HepG2 (cell line): ENCODE results near the gene AFF2. TPM values are rescaled to one million over a fixed set of nuclear protein-coding genes. Genes with fewer than 3 reads are reported as not detected.
A peak's percentile ranks its signal among the peaks of the same experiment; 100 is the strongest.

ENCODE experiments used
- ATAC-seq: fragments of 200-7000 bp; cut with Tn5 transposase; 3 replicates; pipeline ENCODE4 v1.9.1; 2020; ENCODE audit warnings: mild to moderate bottlenecking, moderate library complexity
- Bru-seq: library from RNA; stranded (reverse); fragments of 400-500 nt; gene quantifications from one replicate; lab custom pipeline; 2021; lab: Mats Ljungman, UMichigan
- BruChase-seq, 2 experiments: library from RNA; stranded (reverse); fragments of 400-500 nt; gene quantifications; one replicate each; lab custom pipeline; 2021; lab: Mats Ljungman, UMichigan
- BruUV-seq: library from RNA; stranded (reverse); fragments of 400-500 nt; replicated peaks from 2 replicates; lab custom pipeline; 2021; lab: Mats Ljungman, UMichigan
- CTCF ChIA-PET: fragments of 300-600 bp; formaldehyde crosslinking; extraction: SDS; loops from one replicate; lab custom pipeline; 2021; ENCODE audit warnings: low total read pairs, inconsistent platforms, low intra/inter-chr PET ratio; lab: Yijun Ruan, JAX
- POLR2A ChIA-PET: fragments of 350-600 bp; sonication (Branson Sonifier 250); formaldehyde crosslinking; loops from one replicate; lab custom pipeline; 2020; ENCODE audit warnings: antibody characterized with exemption, inconsistent platforms; lab: Yijun Ruan, JAX
- DNase-seq: peaks from one replicate; pipeline ENCODE4 v3.0.0-alpha.2; 2015; ENCODE audit warnings: low spot score
- FAIRE-seq: peaks from 3 replicates; lab custom pipeline; 2011; peaks lifted over from hg19 to GRCh38; lab: Jason Lieb, UNC
- H2AFZ ChIP-seq: one replicate; pipeline ENCODE4 v1.6.1; 2011; ENCODE audit warnings: low read length, inconsistent platforms
- H3K27ac ChIP-seq: fragments of 300-600 bp; 3 replicates; pipeline ENCODE4 v1.8.0; 2011; ENCODE audit warnings: mixed run types, mild to moderate bottlenecking, mixed read lengths, low read length, inconsistent platforms; ENCODE audit not compliant: insufficient read depth; ENCODE audit errors: extremely low read length
- H3K27me3 ChIP-seq, 2 experiments: fragments of 200-600 bp in 1 of 2; 2 replicates in 1 of 2; 3 replicates in 1 of 2; pipeline versions ENCODE4 v1.6.0 to v1.8.0; 2011; ENCODE audit warnings: low read length in 2 of 2, mild to moderate bottlenecking in 2 of 2, moderate library complexity in 2 of 2, inconsistent platforms in 1 of 2; ENCODE audit not compliant: insufficient read depth in 2 of 2, control insufficient read depth in 1 of 2
- H3K36me3 ChIP-seq, 2 experiments: fragments of 200-600 bp in 1 of 2; replicated peaks in 1 of 2; 2 replicates in 1 of 2; 3 replicates in 1 of 2; pipeline versions ENCODE4 v1.5.1 to v1.8.0; 2011; ENCODE audit warnings: low read length in 2 of 2, inconsistent platforms in 1 of 2; ENCODE audit not compliant: insufficient read depth in 2 of 2, control insufficient read depth in 1 of 2
- H3K4me1 ChIP-seq: 2 replicates; pipeline ENCODE4 v1.5.1; 2012; ENCODE audit warnings: low read length, inconsistent platforms; ENCODE audit not compliant: insufficient read depth
- H3K4me2 ChIP-seq: 2 replicates; pipeline ENCODE4 v1.6.0; 2011; ENCODE audit warnings: low read depth, low read length, inconsistent platforms
- H3K4me3 ChIP-seq, 3 experiments: fragments of 200-600 bp in 1 of 3; sonication (generic), shearing (Covaris generic) in 1 of 3; replicated peaks in 1 of 3; 2 replicates each; pipeline ENCODE4 v1.5.1; 2011 to 2016; ENCODE audit warnings: low read length in 3 of 3, inconsistent platforms in 2 of 3, low read depth in 2 of 3, mild to moderate bottlenecking in 2 of 3, control low read depth in 1 of 3, mixed read lengths in 1 of 3; ENCODE audit not compliant: insufficient read depth in 1 of 3
- H3K79me2 ChIP-seq: one replicate; pipeline ENCODE4 v1.6.1; 2011; ENCODE audit warnings: low read length, inconsistent platforms; ENCODE audit not compliant: insufficient read depth
- H3K9ac ChIP-seq: 2 replicates; pipeline ENCODE4 v1.6.0; 2011; ENCODE audit warnings: mild to moderate bottlenecking, low read depth, low read length, inconsistent platforms; ENCODE audit not compliant: insufficient read depth
- H3K9me3 ChIP-seq: 2 replicates; pipeline ENCODE4 v1.5.1; 2012; ENCODE audit warnings: mild to moderate bottlenecking, low read length
- H4K20me1 ChIP-seq: 2 replicates; pipeline ENCODE4 v1.6.0; 2011; ENCODE audit warnings: inconsistent platforms, mild to moderate bottlenecking, low read length, moderate library complexity; ENCODE audit not compliant: insufficient read depth
- CHCHD3 ChIP-seq: sonication (generic); formaldehyde crosslinking; IDR thresholded peaks from 2 replicates; pipeline ENCODE4 v1.8.0; 2022; ENCODE audit warnings: mild to moderate bottlenecking, missing genetic modification reagents, moderate library complexity
- CHD4 ChIP-seq: fragments of 200-600 bp; sonication (generic); IDR thresholded peaks from 2 replicates; pipeline ENCODE4 v1.7.0; 2017; ENCODE audit warnings: mild to moderate bottlenecking, low read length, borderline replicate concordance
- FOSL2 ChIP-seq: sonication (generic); formaldehyde crosslinking; IDR thresholded peaks from 2 replicates; pipeline ENCODE4 v1.4.0; 2020; ENCODE audit warnings: missing genetic modification reagents
- HDAC2 ChIP-seq: sonication (generic); formaldehyde crosslinking; IDR thresholded peaks from 2 replicates; pipeline ENCODE4 v1.4.0; 2020; ENCODE audit warnings: missing genetic modification reagents
- MXD4 ChIP-seq: IDR thresholded peaks from 2 replicates; pipeline ENCODE4 v1.6.1; 2016; ENCODE audit warnings: mild to moderate bottlenecking, missing biosample characterization, missing genetic modification reagents
- RFX5 ChIP-seq: IDR thresholded peaks from 2 replicates; pipeline ENCODE4 v1.6.1; 2011; ENCODE audit warnings: low read depth, low read length, improper control_type of control experiment
- SP4 ChIP-seq: sonication (generic); formaldehyde crosslinking; IDR thresholded peaks from 2 replicates; pipeline ENCODE4 v1.8.1; 2023; ENCODE audit warnings: mild to moderate bottlenecking, missing genetic modification reagents
- TBX3 ChIP-seq: fragments of 450-650 bp; IDR thresholded peaks from 2 replicates; pipeline ENCODE4 v1.6.1; 2017; ENCODE audit warnings: antibody characterized with exemption, mild to moderate bottlenecking, inconsistent platforms, borderline replicate concordance
- TMF1 ChIP-seq: sonication (generic); formaldehyde crosslinking; IDR thresholded peaks from 2 replicates; pipeline ENCODE4 v1.8.1; 2022; ENCODE audit warnings: low read depth, missing genetic modification reagents
- ZNF737 ChIP-seq: sonication (generic); formaldehyde crosslinking; IDR thresholded peaks from 2 replicates; pipeline ENCODE4 v1.5.0; 2020; ENCODE audit warnings: missing genetic modification reagents, mild to moderate bottlenecking, borderline replicate concordance
- ZSCAN25 ChIP-seq: sonication (generic); formaldehyde crosslinking; IDR thresholded peaks from 2 replicates; pipeline ENCODE4 v1.8.0; 2022; ENCODE audit warnings: mild to moderate bottlenecking, missing genetic modification reagents
- WGBS: methylation state at CpG from one replicate; pipeline ENCODE4 v1.1.6; 2017; ENCODE audit warnings: low lambda C conversion rate; 5-methylcytosine and 5-hydroxymethylcytosine counted together
- in situ Hi-C: cut with HindIII; loops from 2 replicates; pipeline ENCODE4 v1.10.0; 2017; ENCODE audit warnings: low pct_unique_long_range_greater_than_20kb; ENCODE audit not compliant: extremely low pct_ligation_motif_present
- intact Hi-C: fragments of 100-400 bp; cut with micrococcal nuclease; formaldehyde crosslinking; loops from one replicate; pipeline ENCODE4 v1.10.0; 2022; ENCODE audit not compliant: unreplicated experiment
- long read RNA-seq, 2 experiments: library from RNA in 1 of 2; library from polyadenylated mRNA in 1 of 2; stranded (forward) in 1 of 2; unstranded in 1 of 2; transcript quantifications; one replicate each; pipeline ENCODE4 v2.0.0, GENCODE V29; 2019 to 2022
- polyA minus RNA-seq, 3 experiments: library from RNA; depleted of rRNA, polyadenylated mRNA; stranded (reverse); fragments of >200 nt; gene quantifications; 2 replicates each; pipeline ENCODE4 v1.2.3, GENCODE V29; 2011; ENCODE audit warnings: low replicate concordance in 1 of 3
- polyA plus RNA-seq, 8 experiments: library from polyadenylated mRNA; depleted of rRNA in 3 of 8; stranded (reverse) in 7 of 8; unstranded in 1 of 8; fragments of >200 nt; fragmentation: Illumina TruSeq in 4 of 8; extraction: Trizol in 4 of 8; gene quantifications; 2 replicates each; pipeline versions ENCODE4 v1.2.1 to v1.2.3, GENCODE V29; 2011 to 2016; ENCODE audit warnings: low read depth in 4 of 8, missing spikeins in 1 of 8, mixed read lengths in 1 of 8; ENCODE audit not compliant: insufficient read depth in 1 of 8
- total RNA-seq, 5 experiments: library from RNA; depleted of rRNA; stranded (reverse); fragments of >200 nt; fragmentation: Illumina TruSeq; extraction: Trizol; gene quantifications; 2 replicates each; pipeline ENCODE4 v1.2.3, GENCODE V29; 2016; ENCODE audit warnings: low read depth in 1 of 5
- TF ChIP-seq, protein P1 (sequence below): sonication (generic); formaldehyde crosslinking; IDR thresholded peaks from 2 replicates; pipeline ENCODE4 v1.5.0; 2020; ENCODE audit warnings: mild to moderate bottlenecking, missing genetic modification reagents
- TF ChIP-seq, protein P2 (sequence below): sonication (generic); formaldehyde crosslinking; IDR thresholded peaks from 2 replicates; pipeline ENCODE4 v1.8.1; 2023; ENCODE audit warnings: mild to moderate bottlenecking, missing genetic modification reagents, borderline replicate concordance
- TF ChIP-seq, protein P3 (sequence below): sonication (generic); formaldehyde crosslinking; IDR thresholded peaks from 2 replicates; pipeline ENCODE4 v1.4.0; 2020; ENCODE audit warnings: mild to moderate bottlenecking, missing genetic modification reagents

AFF2 gene
- total RNA-seq (2016; rRNA removed; fragmentation: Illumina TruSeq; extraction: Trizol): not detected in 2 replicates
- total RNA-seq (2016; cell fraction: cytosol; rRNA removed; fragmentation: Illumina TruSeq; extraction: Trizol; ENCODE audit: low read depth): 0.18 TPM in 1 of 2 replicates, not detected in the other
- total RNA-seq (2016; cell fraction: insoluble cytoplasmic fraction; rRNA removed; fragmentation: Illumina TruSeq; extraction: Trizol): not detected in 2 replicates
- not detected in 2 replicates for total RNA-seq (2016; cell fraction: membrane; rRNA removed; fragmentation: Illumina TruSeq; extraction: Trizol)
- not detected in 2 replicates for total RNA-seq (2016; cell fraction: nucleus; rRNA removed; fragmentation: Illumina TruSeq; extraction: Trizol)
- not detected in 2 replicates for polyA plus RNA-seq (2011; rRNA removed)
- polyA plus RNA-seq (2011; cell fraction: cytosol; rRNA removed): not detected in 2 replicates
- not detected in 2 replicates for polyA plus RNA-seq (2011; cell fraction: nucleus; rRNA removed)
- not detected in 2 replicates for polyA plus RNA-seq (2012)
- polyA plus RNA-seq (2016; cell fraction: cytosol; fragmentation: Illumina TruSeq; extraction: Trizol; ENCODE audit: low read depth): not detected in 2 replicates
- not detected in 2 replicates for polyA plus RNA-seq (2016; cell fraction: insoluble cytoplasmic fraction; fragmentation: Illumina TruSeq; extraction: Trizol; ENCODE audit: low read depth)
- not detected in 2 replicates for polyA plus RNA-seq (2016; cell fraction: membrane; fragmentation: Illumina TruSeq; extraction: Trizol; ENCODE audit: low read depth)
- polyA plus RNA-seq (2016; cell fraction: nucleus; fragmentation: Illumina TruSeq; extraction: Trizol; ENCODE audit: insufficient read depth, low read depth): not detected in 2 replicates
- not detected in 2 replicates for polyA minus RNA-seq (2011; rRNA and poly(A)+ RNA removed; ENCODE audit: low replicate concordance)
- not detected in 2 replicates for polyA minus RNA-seq (2011; cell fraction: cytosol; rRNA and poly(A)+ RNA removed)
- not detected in 2 replicates for polyA minus RNA-seq (2011; cell fraction: nucleus; rRNA and poly(A)+ RNA removed)
- Bru-seq, nascent RNA: percentile 3 among the genes with signal in this experiment
- BruChase-seq, experiment 1, labeled RNA remaining after a 6-hour chase: percentile 0 among the genes with signal in this experiment
- percentile 2 among the genes with signal in this experiment for BruChase-seq, experiment 2, labeled RNA remaining after a 2-hour chase
- long read RNA-seq, experiment 1: 0 reads
- long read RNA-seq, experiment 2: 0 reads

DNA sequence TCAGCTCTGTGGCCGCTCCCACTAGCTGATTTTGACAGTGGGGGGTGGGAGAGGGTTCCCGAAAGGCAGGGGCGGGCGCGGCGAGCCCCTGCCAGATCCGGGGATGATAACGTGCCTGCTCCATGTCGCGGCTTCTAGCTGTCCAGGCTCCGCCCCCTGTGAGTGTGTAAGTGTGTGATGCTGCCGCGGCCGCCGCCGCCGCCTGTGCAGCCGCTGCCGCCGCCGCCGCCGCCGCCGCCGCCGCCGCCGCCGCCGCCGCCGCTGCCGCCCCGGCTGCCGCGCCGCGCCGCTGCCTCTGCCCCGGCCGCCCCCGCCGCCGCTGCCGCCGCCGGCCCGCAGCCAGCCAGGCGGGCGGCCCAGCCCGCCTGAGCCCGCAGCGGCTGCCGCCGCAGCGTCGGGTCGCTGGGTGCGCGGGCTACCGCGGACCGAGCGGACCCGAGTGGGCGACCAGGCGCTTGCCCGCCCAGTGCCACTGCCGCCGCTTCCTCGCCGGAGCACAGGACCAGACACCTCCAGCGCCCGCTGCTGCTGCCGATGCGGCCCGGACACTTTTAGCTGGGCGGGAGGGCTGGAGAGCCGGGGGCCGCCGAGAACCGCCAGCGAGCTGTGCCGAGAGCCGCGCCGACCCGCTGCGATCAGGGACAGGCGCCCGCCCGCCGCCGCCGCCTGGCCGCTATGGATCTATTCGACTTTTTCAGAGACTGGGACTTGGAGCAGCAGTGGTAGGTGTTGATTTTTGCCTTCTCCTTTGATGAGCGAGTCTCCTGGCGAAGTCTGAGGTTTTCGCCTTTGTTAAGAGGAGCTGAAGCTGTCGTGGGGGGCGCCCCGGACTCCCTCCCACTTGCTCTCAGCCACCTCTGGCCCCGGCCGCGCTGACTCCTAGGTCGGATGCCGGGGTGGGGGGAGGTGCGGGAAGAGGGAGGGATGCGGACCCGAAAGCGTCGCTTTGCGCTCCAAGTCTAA lies at the start of gene AFF2:
TSS of gene AFF2 (plus strand) at position 195 of the 963 bp plus-strand sequence. CDS start at position 676, 481 bp downstream.
- Histone ChIP-seq H3K4me3 (peak within 1 kb of the TSS; percentile 21 to 43 (median 24); a peak in 3 of 6 replicates), H3K27ac (no peak within 1 kb of the TSS), H4K20me1 (no peaks in the 10 kb centered on the region), H3K9me3 (no peaks in the 10 kb centered on the region), H3K27me3 (peaks cover 0 to 15% of the 10 kb centered on the region in 2 experiments; a peak in 1 of 5 replicates), H3K4me1 (no peaks in the 10 kb centered on the region), H3K4me2 (peak within 1 kb of the TSS; percentile 46), H2AFZ (no peak within 1 kb of the TSS), H3K79me2 (no peaks in the 10 kb centered on the region), H3K36me3 (no peaks in the 10 kb centered on the region), H3K9ac (no peak within 1 kb of the TSS)
- no TSS peak for BruUV-seq
- FAIRE-seq (no peak), DNase-seq (no peak), ATAC-seq (peak; percentile 81)
- intact Hi-C loops (no loop called here), in situ Hi-C loops (no loop called here)
- POLR2A ChIA-PET: no interaction called here
- 3% methylated on average over 8 of the region's 115 CpGs for WGBS
- CTCF ChIA-PET: no interaction called here
- TF ChIP-seq TMF1 (CRISPR knock-in tag) (no peak), HDAC2 (CRISPR knock-in tag) (no peak), FOSL2 (CRISPR knock-in tag) (no peak), CHCHD3 (no peak), ZSCAN25 (CRISPR knock-in tag) (no peak), TBX3 (no peak), RFX5 (no peak), SP4 (CRISPR knock-in tag) (no peak), MXD4 (CRISPR knock-in tag) (no peak), ZNF737 (no peak), CHD4 (no peak)
- TF ChIP-seq, protein P1, sequence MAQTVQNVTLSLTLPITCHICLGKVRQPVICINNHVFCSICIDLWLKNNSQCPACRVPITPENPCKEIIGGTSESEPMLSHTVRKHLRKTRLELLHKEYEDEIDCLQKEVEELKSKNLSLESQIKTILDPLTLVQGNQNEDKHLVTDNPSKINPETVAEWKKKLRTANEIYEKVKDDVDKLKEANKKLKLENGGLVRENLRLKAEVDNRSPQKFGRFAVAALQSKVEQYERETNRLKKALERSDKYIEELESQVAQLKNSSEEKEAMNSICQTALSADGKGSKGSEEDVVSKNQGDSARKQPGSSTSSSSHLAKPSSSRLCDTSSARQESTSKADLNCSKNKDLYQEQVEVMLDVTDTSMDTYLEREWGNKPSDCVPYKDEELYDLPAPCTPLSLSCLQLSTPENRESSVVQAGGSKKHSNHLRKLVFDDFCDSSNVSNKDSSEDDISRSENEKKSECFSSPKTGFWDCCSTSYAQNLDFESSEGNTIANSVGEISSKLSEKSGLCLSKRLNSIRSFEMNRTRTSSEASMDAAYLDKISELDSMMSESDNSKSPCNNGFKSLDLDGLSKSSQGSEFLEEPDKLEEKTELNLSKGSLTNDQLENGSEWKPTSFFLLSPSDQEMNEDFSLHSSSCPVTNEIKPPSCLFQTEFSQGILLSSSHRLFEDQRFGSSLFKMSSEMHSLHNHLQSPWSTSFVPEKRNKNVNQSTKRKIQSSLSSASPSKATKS: no peak
- TF ChIP-seq, protein P2, sequence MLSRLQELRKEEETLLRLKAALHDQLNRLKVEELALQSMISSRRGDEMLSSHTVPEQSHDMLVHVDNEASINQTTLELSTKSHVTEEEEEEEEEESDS: no peak
- TF ChIP-seq, protein P3, sequence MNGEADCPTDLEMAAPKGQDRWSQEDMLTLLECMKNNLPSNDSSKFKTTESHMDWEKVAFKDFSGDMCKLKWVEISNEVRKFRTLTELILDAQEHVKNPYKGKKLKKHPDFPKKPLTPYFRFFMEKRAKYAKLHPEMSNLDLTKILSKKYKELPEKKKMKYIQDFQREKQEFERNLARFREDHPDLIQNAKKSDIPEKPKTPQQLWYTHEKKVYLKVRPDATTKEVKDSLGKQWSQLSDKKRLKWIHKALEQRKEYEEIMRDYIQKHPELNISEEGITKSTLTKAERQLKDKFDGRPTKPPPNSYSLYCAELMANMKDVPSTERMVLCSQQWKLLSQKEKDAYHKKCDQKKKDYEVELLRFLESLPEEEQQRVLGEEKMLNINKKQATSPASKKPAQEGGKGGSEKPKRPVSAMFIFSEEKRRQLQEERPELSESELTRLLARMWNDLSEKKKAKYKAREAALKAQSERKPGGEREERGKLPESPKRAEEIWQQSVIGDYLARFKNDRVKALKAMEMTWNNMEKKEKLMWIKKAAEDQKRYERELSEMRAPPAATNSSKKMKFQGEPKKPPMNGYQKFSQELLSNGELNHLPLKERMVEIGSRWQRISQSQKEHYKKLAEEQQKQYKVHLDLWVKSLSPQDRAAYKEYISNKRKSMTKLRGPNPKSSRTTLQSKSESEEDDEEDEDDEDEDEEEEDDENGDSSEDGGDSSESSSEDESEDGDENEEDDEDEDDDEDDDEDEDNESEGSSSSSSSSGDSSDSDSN (CRISPR knock-in tag): peak; percentile 48; the same call in 1 of the 2 replicates
